ENCODE results near the gene PKP1. TPM values are rescaled to one million over a fixed set of nuclear protein-coding genes. Genes with fewer than 3 reads are reported as not detected.

The PKP1 gene
- total RNA-seq, 2 donors from 2014 or later, result 0.83 to 2.8 TPM

DNA sequence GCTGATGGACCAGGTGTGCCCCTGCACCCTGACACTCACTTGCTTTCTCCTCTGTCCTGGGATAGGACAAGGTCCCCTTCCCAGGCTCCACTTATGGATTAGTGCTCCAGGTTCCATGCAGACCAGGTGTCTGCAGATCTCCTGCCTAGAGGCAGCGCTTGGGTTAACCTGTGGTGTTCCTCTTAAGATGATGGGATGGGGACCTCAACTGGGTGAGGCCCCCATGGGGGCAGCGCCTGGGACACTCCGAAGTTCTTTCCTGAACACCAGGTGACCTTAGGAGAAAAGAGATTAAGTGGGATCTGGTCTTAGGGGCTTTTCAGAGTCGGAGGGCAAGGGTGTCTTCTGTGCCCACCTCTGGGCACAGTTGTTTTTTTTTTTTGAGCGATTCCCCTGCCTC, 72.9 kb downstream of the PKP1 start:
- DNase-seq (ENCODE audit: low spot score), result peak; percentile 37
- intact Hi-C loops (cut with DNase I), result no loop called here

DNA sequence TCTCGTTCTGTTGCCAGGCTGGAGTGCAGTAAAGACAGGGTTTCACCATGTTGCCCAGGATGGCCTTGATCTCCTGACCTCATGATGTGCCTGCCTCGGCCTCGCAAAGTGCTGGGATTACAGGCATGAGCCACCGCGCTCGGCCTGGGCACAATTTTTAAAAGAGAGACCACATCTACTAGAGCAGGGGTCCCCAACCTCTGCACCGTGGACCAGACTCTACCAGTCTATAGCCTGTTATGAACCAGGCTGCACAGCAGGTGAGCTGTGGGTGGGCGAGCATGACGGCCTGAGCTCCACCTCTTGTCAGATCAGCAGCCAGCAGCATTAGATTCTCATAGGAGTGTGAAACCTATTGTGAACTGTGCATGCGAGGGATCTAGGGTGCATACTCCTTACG, 73.4 kb downstream of the PKP1 start:
- intact Hi-C loops (cut with DNase I), result no loop called here
- peak; percentile 60 for DNase-seq (ENCODE audit: low spot score)

- peak; percentile 61 for DNase-seq (ENCODE audit: low spot score)
- intact Hi-C loops (cut with DNase I), result no loop called here
Measured at GRCh38 chr1:201357211-201357610, 73.9 kb downstream of the PKP1 start.

DNA sequence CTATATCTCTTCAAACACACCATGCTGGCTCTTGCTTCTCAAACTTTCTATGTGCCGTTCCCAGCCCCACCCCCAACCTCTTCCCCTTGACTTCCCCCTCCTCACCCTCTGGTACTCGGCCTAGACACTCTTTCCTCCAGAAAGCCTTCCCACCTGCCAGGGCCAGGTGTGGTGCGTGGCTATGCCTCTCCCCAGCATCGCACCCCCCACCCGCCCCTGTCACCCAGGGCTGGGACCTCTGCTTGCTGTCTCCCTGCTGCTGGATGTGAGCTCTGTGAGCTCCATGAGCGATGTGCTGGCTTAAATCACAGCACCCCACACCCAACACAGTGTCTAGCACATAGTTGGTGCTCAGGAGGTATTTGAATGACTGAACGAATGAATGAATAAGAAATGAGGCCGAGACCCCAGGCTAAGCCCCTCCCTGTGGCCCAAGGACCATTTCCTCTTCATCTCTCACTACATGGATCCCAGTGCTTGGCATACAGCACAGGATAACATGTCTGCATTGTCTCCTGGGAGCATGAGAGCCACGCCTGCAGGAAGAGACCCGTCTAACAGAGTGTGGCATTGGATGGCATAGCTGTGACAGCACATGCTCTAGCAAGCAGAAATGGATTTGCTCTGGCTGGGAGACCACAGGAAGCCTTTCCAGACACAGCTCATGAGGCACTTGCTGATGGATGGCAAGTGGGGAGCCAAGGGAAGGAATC, 74.5 kb downstream of the PKP1 start:
- intact Hi-C loops (cut with DNase I), result no loop called here
- DNase-seq (ENCODE audit: low spot score), result peak; percentile 51

GRCh38 chr1:201358596-201358995, 75.3 kb downstream of the PKP1 start:
- intact Hi-C loops (cut with DNase I), result no loop called here
- DNase-seq (ENCODE audit: low spot score), result no peak

DNA sequence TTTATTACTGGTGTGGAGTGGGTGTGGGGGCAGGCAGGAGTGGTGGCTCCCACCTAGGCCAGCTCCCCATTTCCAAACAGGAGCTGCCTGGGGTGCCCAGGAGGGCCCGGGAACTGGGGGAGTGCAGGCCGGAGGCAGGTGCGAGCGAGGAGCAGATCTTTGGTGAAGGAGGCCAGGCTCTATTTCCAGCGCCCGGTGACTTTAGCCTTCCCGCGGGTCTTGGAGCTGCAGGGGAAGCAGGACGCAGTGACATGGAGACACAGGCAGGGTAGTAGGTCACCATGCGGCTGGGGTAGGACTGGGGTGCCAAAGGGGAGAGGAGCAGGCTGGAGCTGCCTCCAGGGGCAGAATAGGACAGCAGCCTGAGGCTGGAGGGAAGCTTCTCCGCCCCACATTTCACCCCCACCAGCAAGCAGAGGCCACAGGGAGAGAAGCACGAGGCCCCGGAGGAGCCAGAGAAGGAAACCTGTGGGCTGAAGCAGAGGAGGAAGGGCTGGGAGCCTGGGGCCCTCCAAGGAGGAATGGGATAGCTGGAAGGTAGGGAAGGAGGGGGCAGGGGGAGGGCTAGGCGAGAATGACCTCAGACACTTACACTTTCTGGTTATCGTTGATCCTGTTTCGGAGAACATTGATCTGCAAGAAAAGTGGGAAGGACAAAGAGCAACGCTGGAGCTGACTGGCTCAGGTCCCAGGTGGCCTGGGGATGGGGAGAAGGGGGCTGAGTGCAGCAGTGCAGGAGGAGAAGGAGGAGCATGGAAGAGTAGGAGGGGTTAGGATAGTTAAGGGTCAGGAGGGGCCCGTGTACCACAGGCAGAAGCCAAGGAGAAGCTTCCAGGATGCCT, 75.9 kb downstream of the PKP1 start:
- peak; percentile 34 for DNase-seq (ENCODE audit: low spot score)
- intact Hi-C loops (cut with DNase I), result no loop called here

DNA sequence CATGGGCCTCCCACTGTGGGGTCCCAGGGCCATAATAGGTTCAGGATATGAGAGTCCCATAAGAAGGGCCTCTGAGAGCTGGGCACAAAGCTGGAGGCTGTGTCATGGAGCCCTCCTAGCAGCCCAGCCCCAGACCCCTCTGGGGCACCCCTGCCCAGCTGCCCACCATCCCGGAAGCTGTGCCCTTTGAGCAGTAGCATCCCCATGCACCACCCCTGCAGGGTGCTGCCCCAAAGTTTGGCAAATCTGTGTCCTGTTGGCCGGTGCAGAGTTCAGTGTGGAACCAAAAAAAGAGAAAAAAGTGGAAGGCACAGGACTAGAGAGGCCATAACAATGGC, 76.5 kb downstream of the PKP1 start:
- intact Hi-C loops (cut with DNase I), result loop anchor here in 1 of 2 donors (5.0 kb wide), 1 partner anchor 108 kb away; no protein-coding TSS in a partner anchor
- DNase-seq (ENCODE audit: low spot score), result no peak

GRCh38 chr1:201360486-201360885, 77.2 kb downstream of the PKP1 start:
- intact Hi-C loops (cut with DNase I), result loop anchor here in 1 of 2 donors (5.0 kb wide), 1 partner anchor 108 kb away; no protein-coding TSS in a partner anchor
- DNase-seq (ENCODE audit: low spot score), result no peak

DNA sequence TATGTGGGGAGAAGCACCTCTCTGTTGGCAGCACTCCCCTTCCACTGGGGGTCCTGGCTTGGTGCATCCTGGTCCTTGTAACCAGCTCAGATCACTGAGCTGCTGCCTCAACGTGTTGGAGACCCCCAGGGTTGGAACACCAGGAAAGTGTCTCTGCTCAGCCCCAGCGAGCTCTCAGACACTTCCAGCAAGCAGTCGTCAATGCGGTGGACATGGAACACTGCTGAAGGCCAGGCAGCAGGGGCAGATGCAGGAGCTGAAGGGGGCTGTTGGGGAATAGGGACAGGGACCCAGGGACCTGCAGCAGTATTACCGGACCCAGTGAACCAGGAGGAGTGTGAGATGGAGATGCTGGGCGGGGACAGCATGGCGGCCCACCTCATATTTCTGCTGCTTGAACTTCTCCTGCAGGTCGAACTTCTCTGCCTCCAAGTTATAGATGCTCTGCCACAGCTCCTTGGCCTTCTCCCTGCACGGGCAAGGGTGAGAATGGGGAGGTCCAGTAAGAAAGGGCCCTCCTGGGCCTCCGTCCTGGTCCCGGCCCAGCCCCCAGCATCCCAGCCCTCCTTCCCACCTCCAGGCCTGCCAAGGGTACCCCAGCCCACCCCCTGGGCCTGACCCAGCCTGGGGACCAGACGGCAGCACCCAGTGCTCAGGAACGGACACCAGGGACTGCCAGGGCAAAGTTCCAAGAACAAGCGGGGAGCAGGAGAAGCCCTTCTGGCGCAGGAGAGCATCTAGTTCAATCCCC, 77.8 kb downstream of the PKP1 start:
- no peak for DNase-seq (ENCODE audit: low spot score)
- intact Hi-C loops (cut with DNase I), result loop anchor here in 1 of 2 donors (5.0 kb wide), 1 partner anchor 109 kb away; no protein-coding TSS in a partner anchor

GRCh38 chr1:201361652-201362504, 78.6 kb downstream of the PKP1 start:
- DNase-seq (ENCODE audit: low spot score), result no peak

DNA sequence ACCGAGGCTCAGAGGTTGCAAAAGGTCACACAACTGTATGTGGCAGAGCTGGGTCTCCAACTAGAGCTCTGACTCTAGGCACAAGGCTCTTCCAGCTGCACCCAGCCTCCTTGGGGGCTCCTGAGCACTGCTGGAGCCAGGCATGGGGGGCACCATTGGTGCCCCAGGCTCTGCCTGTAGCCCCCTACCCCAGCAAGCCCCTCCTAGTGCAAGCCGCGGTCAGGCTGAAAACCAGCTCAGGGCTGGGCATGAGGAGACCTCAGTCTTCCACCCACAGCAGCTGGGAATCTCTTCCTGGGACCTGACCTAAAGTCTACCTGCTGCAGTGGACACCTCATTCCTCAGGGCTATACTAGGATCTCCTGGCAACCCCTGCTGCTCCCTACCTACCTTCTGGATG, 79.6 kb downstream of the PKP1 start:
- no peak for DNase-seq (ENCODE audit: low spot score)
- intact Hi-C loops (cut with DNase I), result loop anchor here in 1 of 2 donors (5.0 kb wide), 1 partner anchor 111 kb away; no protein-coding TSS in a partner anchor

More at GRCh38 chr1:201361652-201362504, 78.6 kb downstream of the PKP1 start:
- intact Hi-C loops (cut with DNase I), result loop anchor here in 1 of 2 donors (5.0 kb wide), 1 partner anchor 110 kb away; no protein-coding TSS in a partner anchor

GRCh38 chr1:201363467-201363866, 80.2 kb downstream of the PKP1 start:
- no peak for DNase-seq (ENCODE audit: low spot score)
- intact Hi-C loops (cut with DNase I), result loop anchor here in 1 of 2 donors (5.0 kb wide), 1 partner anchor 111 kb away; no protein-coding TSS in a partner anchor

- intact Hi-C loops (cut with DNase I), result loop anchor here in 1 of 2 donors (5.0 kb wide), 1 partner anchor 112 kb away; no protein-coding TSS in a partner anchor
- no peak for DNase-seq (ENCODE audit: low spot score)
Measured at GRCh38 chr1:201364808-201365105, 81.5 kb downstream of the PKP1 start.

DNA sequence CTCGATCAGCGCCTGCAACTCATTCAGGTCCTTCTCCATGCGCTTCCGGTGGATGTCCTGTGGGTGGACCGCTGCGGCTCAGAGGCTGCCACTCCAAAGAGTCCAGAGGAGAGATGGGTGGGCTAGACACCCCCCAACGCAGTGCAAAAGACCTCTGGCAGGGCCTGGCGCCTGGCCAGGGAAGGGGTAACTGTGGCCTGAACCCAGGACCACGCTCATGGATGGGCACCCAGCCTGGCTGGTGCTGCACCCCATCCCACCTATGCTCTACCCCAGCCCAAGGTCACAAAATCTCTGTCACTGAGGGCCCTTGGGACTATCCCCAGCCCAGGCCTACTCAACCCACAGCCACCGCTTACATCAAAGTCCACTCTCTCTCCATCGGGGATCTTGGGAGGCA, 81.9 kb downstream of the PKP1 start:
- DNase-seq (ENCODE audit: low spot score), result no peak
- intact Hi-C loops (cut with DNase I), result no loop called here

GRCh38 chr1:201366696-201367095, 83.4 kb downstream of the PKP1 start:
- DNase-seq (ENCODE audit: low spot score), result no peak
- intact Hi-C loops (cut with DNase I), result no loop called here

DNA sequence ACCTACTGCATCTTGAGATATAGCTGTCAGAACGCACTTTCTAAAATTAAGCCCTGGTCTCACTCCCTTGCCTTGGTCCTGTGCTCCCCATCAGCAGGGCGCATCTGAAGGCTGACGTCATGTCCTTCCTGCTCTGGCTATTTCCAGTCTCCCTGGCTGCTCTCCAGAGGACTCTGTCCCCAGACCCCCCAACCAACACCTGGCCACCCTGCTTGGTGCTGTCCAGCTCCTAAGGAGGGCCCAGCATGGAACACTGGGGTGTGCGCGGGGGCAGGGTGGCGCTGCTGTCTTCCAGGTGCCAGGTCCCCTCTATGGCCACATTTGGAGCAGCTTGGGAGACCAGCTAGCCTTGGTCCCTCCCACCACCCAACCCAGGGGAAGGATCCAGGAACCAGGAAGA, 85.9 kb downstream of the PKP1 start:
- intact Hi-C loops (cut with DNase I), result no loop called here

GRCh38 chr1:201370500-201370899, 87.2 kb downstream of the PKP1 start:
- DNase-seq (ENCODE audit: low spot score), result no peak
- intact Hi-C loops (cut with DNase I), result no loop called here

More for the DNA sequence above, 85.9 kb downstream of the PKP1 start:
- DNase-seq (ENCODE audit: low spot score), result no peak

DNA sequence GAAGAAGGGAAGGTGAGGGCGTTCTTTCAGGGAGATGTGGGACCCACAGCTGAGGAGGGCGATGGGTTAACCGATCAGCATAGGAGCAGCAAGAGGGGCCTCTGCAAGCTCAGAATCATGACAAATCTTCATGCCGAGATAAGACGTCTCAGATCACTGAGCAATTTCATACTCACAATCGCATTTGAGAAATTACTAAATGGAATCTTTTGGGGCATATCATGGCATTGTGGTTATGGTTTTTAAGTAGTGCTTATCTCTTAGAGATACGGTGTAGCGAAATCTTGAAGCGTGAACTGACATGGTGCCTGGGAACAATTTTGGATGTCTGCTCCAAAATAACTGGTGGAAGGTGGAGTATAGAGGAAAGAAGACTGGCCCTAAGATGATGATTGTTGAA, 88.0 kb downstream of the PKP1 start:
- no peak for DNase-seq (ENCODE audit: low spot score)
- intact Hi-C loops (cut with DNase I), result no loop called here

DNA sequence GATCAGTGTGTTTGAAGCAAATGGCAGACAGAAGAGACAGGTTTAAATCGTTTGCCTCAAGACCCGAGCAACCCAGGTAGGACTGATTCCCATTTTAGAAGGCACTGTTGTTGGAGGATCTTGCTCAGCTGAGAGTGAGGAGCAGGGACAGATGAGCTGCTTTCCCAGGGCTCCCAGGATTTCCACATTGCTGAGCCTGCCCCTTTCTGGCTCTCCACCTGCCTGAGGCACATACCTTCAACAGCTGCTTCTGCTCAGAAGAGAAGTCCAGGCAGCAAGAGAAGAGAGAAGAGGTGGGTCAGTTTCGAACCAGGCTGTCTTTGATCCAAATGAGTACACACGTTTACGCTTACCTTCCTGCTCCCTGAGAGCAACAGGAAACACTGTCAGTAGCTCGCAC, 88.5 kb downstream of the PKP1 start:
- no peak for DNase-seq (ENCODE audit: low spot score)
- intact Hi-C loops (cut with DNase I), result no loop called here

All from posterior vena cava (tissue), 2 donors.